Sigmoid colon (tissue), 3 donors: ENCODE data around the gene PITHD1.

Source experiments
- POLR2A ChIP-seq, 2 donors: fragments of 450-650 bp; IDR thresholded peaks; one replicate each; pipeline ENCODE4 v1.6.1; 2016; ENCODE audit warnings: antibody characterized with exemption in 2 of 2, mild to moderate bottlenecking in 2 of 2, moderate library complexity in 2 of 2
- TF ChIP-seq, protein P1 (sequence below), 4 experiments: fragments of 450-650 bp in 3 of 4; fragments of 200-600 bp in 1 of 4; IDR thresholded peaks; one replicate each; pipeline ENCODE4 v1.5.1; 2016 to 2019; ENCODE audit warnings: antibody characterized with exemption in 4 of 4, mild to moderate bottlenecking in 3 of 4, moderate library complexity in 2 of 4

- TF ChIP-seq POLR2A (IDR thresholded peaks at IDR 0.05), result no peak
- TF ChIP-seq, protein P1, sequence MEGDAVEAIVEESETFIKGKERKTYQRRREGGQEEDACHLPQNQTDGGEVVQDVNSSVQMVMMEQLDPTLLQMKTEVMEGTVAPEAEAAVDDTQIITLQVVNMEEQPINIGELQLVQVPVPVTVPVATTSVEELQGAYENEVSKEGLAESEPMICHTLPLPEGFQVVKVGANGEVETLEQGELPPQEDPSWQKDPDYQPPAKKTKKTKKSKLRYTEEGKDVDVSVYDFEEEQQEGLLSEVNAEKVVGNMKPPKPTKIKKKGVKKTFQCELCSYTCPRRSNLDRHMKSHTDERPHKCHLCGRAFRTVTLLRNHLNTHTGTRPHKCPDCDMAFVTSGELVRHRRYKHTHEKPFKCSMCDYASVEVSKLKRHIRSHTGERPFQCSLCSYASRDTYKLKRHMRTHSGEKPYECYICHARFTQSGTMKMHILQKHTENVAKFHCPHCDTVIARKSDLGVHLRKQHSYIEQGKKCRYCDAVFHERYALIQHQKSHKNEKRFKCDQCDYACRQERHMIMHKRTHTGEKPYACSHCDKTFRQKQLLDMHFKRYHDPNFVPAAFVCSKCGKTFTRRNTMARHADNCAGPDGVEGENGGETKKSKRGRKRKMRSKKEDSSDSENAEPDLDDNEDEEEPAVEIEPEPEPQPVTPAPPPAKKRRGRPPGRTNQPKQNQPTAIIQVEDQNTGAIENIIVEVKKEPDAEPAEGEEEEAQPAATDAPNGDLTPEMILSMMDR (IDR thresholded peaks at IDR 0.05), result no peak
These were observed 49.5 kb downstream of the PITHD1 start for GRCh38 chr1:23827717-23828116.
